Activated CD4-positive, alpha-beta T cell treated with anti-CD3 and anti-CD28 coated beads, Interleukin-10, Interleukin-2, amounts not matched to agents 100 ng/mL and 50 ng/mL, durations not matched to agents 16 hours and 8 hours (primary cell): Measurements from ENCODE around the gene MAGED2.
"Not testable (repeated sequence)": the region's sequence is repeated elsewhere in the genome, so short reads cannot be mapped to it uniquely, and the experiment has no call there.

Source experiments
- DNase-seq: peaks from one replicate; pipeline ENCODE4 v3.0.0-alpha.2; 2020

MAGED2 gene

GRCh38 chrX:54807524-54808108 lies at the start of gene MAGED2:
Gene MAGED2 (plus strand): TSS chrX:54807745. CDS start chrX:54809332, 1,587 bp downstream.
- DNase-seq = no peak

GRCh38 chrX:54758114-54759055 lies 49.2 kb upstream of the MAGED2 start:
- DNase-seq = no peak

GRCh38 chrX:54774391-54775094 lies 33.0 kb upstream of the MAGED2 start:
- DNase-seq = not testable (repeated sequence)

- DNase-seq = no peak
Observed at GRCh38 chrX:54776061-54776460, 31.5 kb upstream of the MAGED2 start.

- DNase-seq = peak; percentile 3
Observed at GRCh38 chrX:54776987-54777672, 30.4 kb upstream of the MAGED2 start.

GRCh38 chrX:54785901-54786300 lies 21.6 kb upstream of the MAGED2 start:
- peak; percentile 13 for DNase-seq

- peak; percentile 25 for DNase-seq
Observed at GRCh38 chrX:54786967-54787366, 20.6 kb upstream of the MAGED2 start.

GRCh38 chrX:54788446-54788845 lies 19.1 kb upstream of the MAGED2 start:
- DNase-seq = no peak

- DNase-seq = not testable (repeated sequence)
Observed at GRCh38 chrX:54789405-54789804, 18.1 kb upstream of the MAGED2 start.

GRCh38 chrX:54794028-54794427 lies 13.5 kb upstream of the MAGED2 start:
- no peak for DNase-seq

- no peak for DNase-seq
Observed at GRCh38 chrX:54794795-54795194, 12.8 kb upstream of the MAGED2 start.

GRCh38 chrX:54798137-54798536 lies 9.4 kb upstream of the MAGED2 start, which contains the start of gene ITIH6:
Gene ITIH6 (minus strand): TSS chrX:54798255. CDS start chrX:54798210, 45 bp downstream.
- DNase-seq = no peak

- DNase-seq = no peak
Observed at GRCh38 chrX:54799046-54799445, 8.5 kb upstream of the MAGED2 start.

GRCh38 chrX:54808109-54808604 lies 612 bp downstream of the MAGED2 start:
- peak; percentile 18 for DNase-seq

- DNase-seq = peak; percentile 95
Observed at GRCh38 chrX:54808605-54809483, 1.3 kb downstream of the MAGED2 start.

- DNase-seq = no peak
Observed at GRCh38 chrX:54810532-54810931, 3.0 kb downstream of the MAGED2 start.

GRCh38 chrX:54811301-54811885 lies 3.8 kb downstream of the MAGED2 start:
- DNase-seq = no peak

GRCh38 chrX:54812306-54812705 lies 4.8 kb downstream of the MAGED2 start:
- DNase-seq = no peak

- DNase-seq = no peak
Observed at GRCh38 chrX:54817220-54817820, 9.8 kb downstream of the MAGED2 start.

- DNase-seq = no peak
Observed at GRCh38 chrX:54818221-54818620, 10.7 kb downstream of the MAGED2 start.

GRCh38 chrX:54819201-54819600 lies 11.7 kb downstream of the MAGED2 start:
- no peak for DNase-seq
